Neutrophil (primary cell): ENCODE results near the gene FNBP1.
"Not testable (repeated sequence)": the region's sequence is repeated elsewhere in the genome, so short reads cannot be mapped to it uniquely, and the experiment has no call there.

Experiments
- H3K27ac ChIP-seq: fragments of 200-600 bp; sonication (generic); 2 replicates; pipeline ENCODE4 v1.5.1; 2016; ENCODE audit warnings: mild to moderate bottlenecking, moderate library complexity
- H3K27me3 ChIP-seq: fragments of 200-600 bp; sonication (generic); 2 replicates; pipeline ENCODE4 v1.6.0; 2016; ENCODE audit warnings: mild to moderate bottlenecking
- H3K36me3 ChIP-seq: fragments of 200-600 bp; sonication (generic); 2 replicates; pipeline ENCODE4 v1.5.1; 2017
- H3K4me1 ChIP-seq, 2 experiments: fragments of 200-600 bp in 1 of 2; sonication (generic) in 1 of 2; 1 replicate in 1 of 2; 2 replicates in 1 of 2; pipeline versions ENCODE4 v1.5.1 to v1.6.1; 2013 to 2016; ENCODE audit warnings: low read depth in 1 of 2, low read length in 1 of 2, mild to moderate bottlenecking in 1 of 2, moderate library complexity in 1 of 2; ENCODE audit not compliant: control insufficient read depth in 1 of 2, insufficient read depth in 1 of 2
- H3K4me3 ChIP-seq, 2 experiments: fragments of 200-600 bp in 1 of 2; sonication (generic) in 1 of 2; 1 replicate in 1 of 2; 2 replicates in 1 of 2; pipeline ENCODE4 v1.5.1; 2013 to 2016; ENCODE audit warnings: low read depth in 1 of 2, low read length in 1 of 2, mild to moderate bottlenecking in 1 of 2, moderate library complexity in 1 of 2
- H3K9me3 ChIP-seq: fragments of 200-600 bp; sonication (generic); 2 replicates; pipeline ENCODE4 v1.5.1; 2016
- TF ChIP-seq, protein P1 (sequence below): fragments of 200-600 bp; sonication (generic); IDR thresholded peaks from 2 replicates; pipeline ENCODE4 v1.5.1; 2016; ENCODE audit warnings: antibody characterized with exemption

Gene FNBP1

DNA sequence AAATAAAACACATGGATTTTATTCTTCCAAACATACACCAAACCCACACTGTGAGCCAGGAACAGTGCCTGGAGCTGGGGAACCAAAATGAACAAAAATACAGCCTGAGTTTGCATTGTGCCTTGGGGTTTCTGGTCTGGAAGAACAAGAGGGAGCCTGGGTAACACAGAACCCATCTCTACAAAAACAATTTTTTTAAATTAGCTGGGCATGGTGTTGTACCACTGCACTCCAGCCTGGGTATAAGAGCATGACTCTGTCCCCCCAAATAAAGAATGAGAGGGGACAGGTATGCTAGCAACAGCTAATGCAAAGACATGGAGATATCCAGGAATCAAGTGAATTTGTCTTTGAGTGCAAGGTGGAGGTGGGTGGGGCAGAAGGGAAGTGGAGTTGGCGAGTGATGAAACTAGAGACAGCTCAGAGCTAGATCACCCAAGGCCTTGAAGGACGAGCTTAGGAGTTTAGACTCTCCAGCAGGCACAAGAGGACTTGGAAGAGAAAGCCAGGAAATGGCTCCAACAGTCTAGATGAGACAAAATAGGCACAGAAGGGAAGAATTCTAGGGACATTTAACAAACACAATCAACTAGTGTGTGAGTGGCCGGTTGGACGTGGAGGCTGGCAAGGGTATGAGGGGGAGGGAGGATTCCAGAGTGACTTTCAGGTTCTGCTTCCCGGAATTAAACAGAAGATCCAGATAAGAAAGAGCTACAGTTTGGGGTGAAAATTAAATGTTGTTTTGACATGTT, 47.4 kb downstream of the FNBP1 start:
- H3K27me3 ChIP-seq, result no peaks in the 10 kb centered on the region
- H3K9me3 ChIP-seq, result no peaks in the 10 kb centered on the region
- peak overlapping the region; percentile 85 for H3K27ac ChIP-seq
- H3K4me1 ChIP-seq, result peaks cover 32 to 43% of the 10 kb centered on the region in 2 experiments
- H3K36me3 ChIP-seq, result peaks cover 10% of the 10 kb centered on the region
- H3K4me3 ChIP-seq, result peak overlapping the region; percentile 7 to 20
- TF ChIP-seq, protein P1, sequence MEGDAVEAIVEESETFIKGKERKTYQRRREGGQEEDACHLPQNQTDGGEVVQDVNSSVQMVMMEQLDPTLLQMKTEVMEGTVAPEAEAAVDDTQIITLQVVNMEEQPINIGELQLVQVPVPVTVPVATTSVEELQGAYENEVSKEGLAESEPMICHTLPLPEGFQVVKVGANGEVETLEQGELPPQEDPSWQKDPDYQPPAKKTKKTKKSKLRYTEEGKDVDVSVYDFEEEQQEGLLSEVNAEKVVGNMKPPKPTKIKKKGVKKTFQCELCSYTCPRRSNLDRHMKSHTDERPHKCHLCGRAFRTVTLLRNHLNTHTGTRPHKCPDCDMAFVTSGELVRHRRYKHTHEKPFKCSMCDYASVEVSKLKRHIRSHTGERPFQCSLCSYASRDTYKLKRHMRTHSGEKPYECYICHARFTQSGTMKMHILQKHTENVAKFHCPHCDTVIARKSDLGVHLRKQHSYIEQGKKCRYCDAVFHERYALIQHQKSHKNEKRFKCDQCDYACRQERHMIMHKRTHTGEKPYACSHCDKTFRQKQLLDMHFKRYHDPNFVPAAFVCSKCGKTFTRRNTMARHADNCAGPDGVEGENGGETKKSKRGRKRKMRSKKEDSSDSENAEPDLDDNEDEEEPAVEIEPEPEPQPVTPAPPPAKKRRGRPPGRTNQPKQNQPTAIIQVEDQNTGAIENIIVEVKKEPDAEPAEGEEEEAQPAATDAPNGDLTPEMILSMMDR, result no peak

DNA sequence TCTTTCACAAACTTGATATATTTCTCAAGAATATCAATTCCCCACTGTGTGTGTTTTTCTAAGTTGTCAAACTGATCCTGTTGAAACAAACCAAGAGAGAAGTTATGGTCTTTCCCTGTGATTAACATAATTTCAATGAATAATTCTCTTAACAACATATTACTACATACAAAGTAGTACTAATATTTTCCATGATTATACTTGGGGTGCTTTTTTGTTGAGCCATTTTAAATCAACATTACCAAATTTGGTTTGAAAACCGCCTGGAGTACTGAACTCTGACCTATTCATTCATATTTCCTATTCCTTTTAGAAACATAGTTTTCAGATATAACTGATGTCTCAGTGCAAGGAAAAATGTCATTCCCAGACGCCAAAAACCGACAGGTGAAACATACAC, 48.1 kb downstream of the FNBP1 start:
- TF ChIP-seq, protein P1, result no peak
- H3K27me3 ChIP-seq, result no peaks in the 10 kb centered on the region
- H3K9me3 ChIP-seq, result no peaks in the 10 kb centered on the region
- no peak overlapping the region for H3K4me3 ChIP-seq
- H3K27ac ChIP-seq, result peak overlapping the region; percentile 85
- H3K36me3 ChIP-seq, result peaks cover 10% of the 10 kb centered on the region
- H3K4me1 ChIP-seq, result peaks cover 39 to 50% of the 10 kb centered on the region in 2 experiments

DNA sequence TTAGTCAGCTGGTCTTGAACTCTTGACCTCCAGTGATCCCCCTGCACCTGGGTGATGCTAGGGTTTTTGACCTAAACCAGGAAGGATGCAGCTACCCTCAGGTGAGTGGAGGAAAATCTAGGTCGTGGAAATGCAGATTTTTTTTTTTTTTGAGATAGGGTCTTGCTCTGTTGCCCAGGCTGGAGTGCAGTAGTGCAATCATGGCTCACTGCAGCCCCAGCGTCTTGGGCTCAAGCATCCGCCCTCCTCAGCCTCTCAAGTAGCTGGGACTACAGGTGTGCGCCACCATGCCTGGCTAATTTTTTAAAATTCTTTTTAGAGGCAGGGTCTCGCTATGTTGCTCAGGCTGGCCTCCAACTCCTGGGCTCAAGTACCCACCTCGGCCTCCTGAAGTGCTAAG, 51.9 kb downstream of the FNBP1 start:
- H3K9me3 ChIP-seq, result not testable (repeated sequence)

DNA sequence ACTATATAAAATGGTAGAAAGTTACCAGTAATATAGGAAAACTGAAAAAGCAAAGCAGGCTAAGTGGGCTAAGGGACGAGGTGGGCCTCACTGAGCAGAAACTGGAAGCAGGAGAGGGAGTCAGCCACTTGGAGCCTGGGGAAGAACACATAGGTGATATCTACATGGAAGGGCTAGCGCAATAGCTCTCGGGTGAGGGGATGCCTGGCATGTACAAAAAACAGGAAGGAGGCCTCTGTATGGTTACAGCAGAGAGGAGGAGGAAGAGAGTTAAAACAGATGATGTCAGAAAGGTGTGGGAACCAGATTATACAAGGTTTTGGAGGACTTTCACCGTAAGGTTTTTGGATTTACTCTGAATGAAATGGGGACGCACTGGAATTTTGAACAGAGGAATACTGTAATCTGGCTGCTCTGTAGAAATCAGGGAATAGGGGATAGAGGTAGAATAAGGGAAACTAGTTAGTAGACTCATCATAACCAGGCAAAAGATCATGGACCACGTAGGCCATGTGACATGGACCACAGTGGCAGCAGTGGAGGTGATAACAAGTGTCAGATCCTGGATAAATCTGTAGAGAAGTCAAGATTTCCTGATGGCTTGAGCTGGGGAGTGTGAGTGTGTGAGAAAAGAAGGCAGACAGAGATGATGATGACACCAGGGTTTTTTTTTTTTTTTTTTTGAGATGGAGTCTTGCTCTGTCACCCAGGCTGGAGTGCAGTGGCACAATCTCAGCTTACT, 52.5 kb downstream of the FNBP1 start:
- H3K4me3 ChIP-seq, result peak overlapping the region; percentile 9 to 35
- H3K9me3 ChIP-seq, result no peaks in the 10 kb centered on the region
- TF ChIP-seq, protein P1, result no peak
- H3K4me1 ChIP-seq, result peaks cover 34 to 39% of the 10 kb centered on the region in 2 experiments
- H3K36me3 ChIP-seq, result peaks cover 11% of the 10 kb centered on the region
- peak overlapping the region; percentile 95 for H3K27ac ChIP-seq
- no peaks in the 10 kb centered on the region for H3K27me3 ChIP-seq

More for the DNA sequence above, 51.9 kb downstream of the FNBP1 start:
- H3K4me3 ChIP-seq, H3K27me3 ChIP-seq, H3K36me3 ChIP-seq: not testable (repeated sequence)
- Histone ChIP-seq H3K4me1 (peaks cover 41 to 46% of the 10 kb centered on the region in 2 experiments), H3K27ac (peak overlapping the region; percentile 95)

DNA sequence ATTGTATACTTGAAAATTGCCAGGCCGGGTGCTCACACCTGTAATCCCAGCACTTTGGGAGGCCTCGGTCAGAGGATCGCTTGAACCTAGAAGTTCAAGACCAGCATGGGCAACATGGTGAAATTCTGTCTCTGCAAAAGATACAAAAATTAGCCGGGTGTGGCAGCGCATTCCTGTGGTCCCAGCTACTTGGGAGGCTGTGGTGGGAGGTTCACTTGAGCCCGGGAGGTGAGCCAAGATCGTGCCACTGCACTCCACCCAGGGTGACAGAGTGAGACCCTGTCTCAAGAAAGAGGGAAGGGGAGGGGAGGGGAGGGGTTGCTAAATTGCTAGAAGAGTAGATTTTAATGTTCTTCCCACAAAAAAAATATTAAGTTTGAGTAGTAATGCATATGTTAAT, 53.2 kb downstream of the FNBP1 start:
- Histone ChIP-seq H3K9me3 (no peaks in the 10 kb centered on the region), H3K4me3 (peak overlapping the region in 1 of 2 experiments; percentile 35), H3K36me3 (peaks cover 16% of the 10 kb centered on the region), H3K27ac (peak overlapping the region; percentile 95), H3K4me1 (peaks cover 27 to 32% of the 10 kb centered on the region in 2 experiments), H3K27me3 (no peaks in the 10 kb centered on the region)
- TF ChIP-seq, protein P1, result no peak

DNA sequence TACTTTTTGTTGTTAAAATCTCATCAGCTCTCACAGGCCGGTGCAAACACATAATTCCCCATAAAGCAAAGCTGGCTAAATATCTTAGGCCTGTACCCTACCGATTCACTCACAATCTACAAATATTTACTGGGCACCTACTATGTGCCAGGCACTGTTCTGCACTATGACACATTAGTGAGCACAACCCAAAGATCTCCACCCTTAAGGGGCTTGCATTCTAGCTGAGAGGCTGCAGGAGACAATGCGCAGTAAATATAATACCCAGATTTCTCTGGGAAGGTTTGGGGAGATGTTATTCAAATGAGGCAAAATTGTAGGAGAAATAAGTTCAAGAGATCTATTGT, 53.7 kb downstream of the FNBP1 start:
- H3K9me3 ChIP-seq, result no peaks in the 10 kb centered on the region
- peaks cover 16% of the 10 kb centered on the region for H3K36me3 ChIP-seq
- H3K4me1 ChIP-seq, result peaks cover 26 to 31% of the 10 kb centered on the region in 2 experiments
- no peaks in the 10 kb centered on the region for H3K27me3 ChIP-seq
- TF ChIP-seq, protein P1, result no peak
- H3K4me3 ChIP-seq, result no peak overlapping the region
- peak overlapping the region; percentile 95 for H3K27ac ChIP-seq
